ENCODE results near the gene COPG1.

- TF ChIP-seq CTCF (IDR thresholded peaks at IDR 0.05) (no peak), POLR2A (IDR thresholded peaks at IDR 0.05) (no peak)
Observed at GRCh38 chr3:129276385-129276784, 27.0 kb downstream of the COPG1 start.

Measured in uterus (tissue), 2 donors.